NCI-H2081 treated with DMSO at 0.1 percent for 48 hours (cell line): ENCODE results near the gene PCYT2.
A peak's percentile ranks its signal among the peaks of the same experiment; 100 is the strongest.
"Not testable (repeated sequence)": the region's sequence is repeated elsewhere in the genome, so short reads cannot be mapped to it uniquely, and the experiment has no call there.

Source experiments
- DNase-seq: peaks from one replicate; lab custom pipeline; 2025; lab: John Stamatoyannopoulos, UW

Gene PCYT2

GRCh38 chr17:81911277-81911961 is at the start of gene PCYT2:
TSS of gene PCYT2 (minus strand) at chr17:81911399. CDS start at chr17:81911355, 44 bp downstream.
- DNase-seq = peak; percentile 42

GRCh38 chr17:81960130-81960958 is 49.1 kb upstream of the PCYT2 start:
- DNase-seq = no peak

GRCh38 chr17:81959362-81960129 is 48.3 kb upstream of the PCYT2 start:
- DNase-seq = no peak

GRCh38 chr17:81958633-81959342 is 47.6 kb upstream of the PCYT2 start:
- DNase-seq = no peak

GRCh38 chr17:81957691-81958432 is 46.7 kb upstream of the PCYT2 start:
- DNase-seq = no peak

GRCh38 chr17:81956607-81957589 is 45.7 kb upstream of the PCYT2 start:
- no peak for DNase-seq

- DNase-seq = no peak
Observed at GRCh38 chr17:81955756-81956544, 44.8 kb upstream of the PCYT2 start.

- DNase-seq = no peak
Observed at GRCh38 chr17:81955058-81955681, 44.0 kb upstream of the PCYT2 start.

- DNase-seq = no peak
Observed at GRCh38 chr17:81954131-81955057, 43.2 kb upstream of the PCYT2 start.

- DNase-seq = not testable (repeated sequence)
Observed at GRCh38 chr17:81953443-81953842, 42.2 kb upstream of the PCYT2 start.

GRCh38 chr17:81952792-81953228 is 41.6 kb upstream of the PCYT2 start:
- no peak for DNase-seq

- no peak for DNase-seq
Observed at GRCh38 chr17:81951785-81952684, 40.8 kb upstream of the PCYT2 start.

- DNase-seq = no peak
Observed at GRCh38 chr17:81950501-81950900, 39.3 kb upstream of the PCYT2 start.

GRCh38 chr17:81948635-81949378 is 37.6 kb upstream of the PCYT2 start:
- no peak for DNase-seq

GRCh38 chr17:81947189-81947588 is 36.0 kb upstream of the PCYT2 start, which contains the start of gene MYADML2:
TSS of gene MYADML2 (minus strand) at chr17:81947233. CDS start at chr17:81941741, 5,492 bp downstream.
- DNase-seq = no peak

- no peak for DNase-seq
Observed at GRCh38 chr17:81944858-81945257, 33.7 kb upstream of the PCYT2 start.
